Liver (tissue), 3 donors: ENCODE results near the gene MS4A4E.

Source experiments
- CTCF ChIP-seq: fragments of 150-350 bp; IDR thresholded peaks from 2 replicates; pipeline ENCODE4 v1.5.1; 2017; ENCODE audit warnings: improper control_type of control experiment, low read depth, low read length; ENCODE audit not compliant: missing input control
- FOXA1 ChIP-seq: IDR thresholded peaks from 2 replicates; pipeline ENCODE4 v1.6.1; 2016; ENCODE audit warnings: antibody characterized with exemption
- GABPA ChIP-seq, 2 donors: IDR thresholded peaks in 1 of 2; conservative IDR thresholded peaks in 1 of 2; 2 replicates each; pipeline ENCODE4 v1.6.1; 2016; ENCODE audit warnings: antibody characterized with exemption in 2 of 2, mild to moderate bottlenecking in 1 of 2, moderate library complexity in 1 of 2
- JUND ChIP-seq, 2 donors: IDR thresholded peaks; 2 replicates each; pipeline ENCODE4 v1.6.1; 2016; ENCODE audit warnings: antibody characterized with exemption in 2 of 2
- NR2F2 ChIP-seq: IDR thresholded peaks from 2 replicates; pipeline ENCODE4 v1.6.1; 2016; ENCODE audit warnings: antibody characterized with exemption
- REST ChIP-seq: IDR thresholded peaks from 2 replicates; pipeline ENCODE4 v1.6.1; 2016; ENCODE audit warnings: antibody characterized with exemption, mild to moderate bottlenecking
- RXRA ChIP-seq, 2 donors: IDR thresholded peaks; 2 replicates each; pipeline ENCODE4 v1.6.1; 2017 to 2018; ENCODE audit warnings: antibody characterized with exemption in 2 of 2, mild to moderate bottlenecking in 1 of 2
- SP1 ChIP-seq: IDR thresholded peaks from 2 replicates; pipeline ENCODE4 v1.6.1; 2018; ENCODE audit warnings: antibody characterized with exemption, mild to moderate bottlenecking
- TAF1 ChIP-seq: conservative IDR thresholded peaks from 2 replicates; pipeline ENCODE4 v1.6.1; 2016; ENCODE audit warnings: antibody characterized with exemption, mild to moderate bottlenecking
- YY1 ChIP-seq: IDR thresholded peaks from 2 replicates; pipeline ENCODE4 v1.6.1; 2016; ENCODE audit warnings: antibody characterized with exemption, mild to moderate bottlenecking
- ZBTB33 ChIP-seq: IDR thresholded peaks from 2 replicates; pipeline ENCODE4 v1.6.1; 2016; ENCODE audit warnings: antibody characterized with exemption
- donor health status: healthy.
- donor health status: healthy.

GRCh38 chr11:60214386-60214785, 28.6 kb downstream of the MS4A4E start:
- TF ChIP-seq RXRA (IDR thresholded peaks at IDR 0.05) (no peak), GABPA (IDR thresholded peaks at IDR 0.05 in 1 of 2, conservative IDR thresholded peaks at IDR 0.05 in 1 of 2) (no peak), CTCF (no peak), REST (no peak), YY1 (no peak), ZBTB33 (no peak), JUND (IDR thresholded peaks at IDR 0.05) (no peak), TAF1 (no peak), NR2F2 (no peak), SP1 (no peak), FOXA1 (no peak)
